Vagina (tissue), 2 donors: Measurements from ENCODE around the gene NFIB. TPM values are rescaled to one million over a fixed set of nuclear protein-coding genes. Genes with fewer than 3 reads are reported as not detected.
A peak's percentile ranks its signal among the peaks of the same experiment; 100 is the strongest.

Experiments used
- DNase-seq, 2 donors: peaks; one replicate each; pipeline ENCODE4 v3.0.0-alpha.2; 2017; ENCODE audit errors: extremely low spot score in 2 of 2
- H3K27ac ChIP-seq: fragments of 200-600 bp; sonication (generic); one replicate; pipeline ENCODE4 v1.5.1; 2019
- H3K27me3 ChIP-seq: fragments of 200-600 bp; sonication (generic); one replicate; pipeline ENCODE4 v1.5.1; 2019
- H3K36me3 ChIP-seq, 2 donors: fragments of 200-600 bp; sonication (generic); one replicate each; pipeline ENCODE4 v1.5.1; 2017 to 2019
- H3K4me1 ChIP-seq: fragments of 200-600 bp; sonication (generic); one replicate; pipeline ENCODE4 v1.5.1; 2019
- H3K4me3 ChIP-seq, 2 donors: fragments of 200-600 bp; sonication (generic); 1 replicate in 1 of 2; 2 replicates in 1 of 2; pipeline ENCODE4 v1.5.1; 2016 to 2019
- H3K9me3 ChIP-seq: fragments of 200-600 bp; sonication (generic); one replicate; pipeline ENCODE4 v1.5.1; 2019
- CTCF ChIP-seq, 3 experiments: fragments of 450-650 bp in 2 of 3; fragments of 200-600 bp in 1 of 3; sonication (generic) in 1 of 3; IDR thresholded peaks; one replicate each; pipeline ENCODE4 v1.5.1; 2017 to 2019; ENCODE audit warnings: antibody characterized with exemption in 3 of 3, mild to moderate bottlenecking in 2 of 3, moderate library complexity in 2 of 3
- POLR2A ChIP-seq, 2 donors: fragments of 450-650 bp; IDR thresholded peaks; one replicate each; pipeline ENCODE4 v1.6.1; 2017; ENCODE audit warnings: antibody characterized with exemption in 2 of 2, mild to moderate bottlenecking in 2 of 2, moderate library complexity in 2 of 2
- POLR2AphosphoS5 ChIP-seq, 2 donors: sonication (generic); formaldehyde crosslinking; IDR thresholded peaks; one replicate each; pipeline ENCODE4 v1.9.0; 2017; ENCODE audit warnings: antibody characterized with exemption in 2 of 2, mild to moderate bottlenecking in 2 of 2, low read depth in 1 of 2; ENCODE audit not compliant: insufficient read depth in 1 of 2
- intact Hi-C: fragments of 100-400 bp; cut with DNase I; formaldehyde crosslinking; loops from one replicate; pipeline ENCODE4 v1.15.1; 2023
- total RNA-seq: library from RNA; depleted of rRNA; stranded (reverse); fragments of >200 nt; gene quantifications from one replicate; pipeline ENCODE4 v1.2.3, GENCODE V29; 2016

The NFIB gene
- 73.4 TPM for total RNA-seq

GRCh38 chr9:14313951-14314423 is at the start of gene NFIB:
Gene NFIB (minus strand): TSS chr9:14314141. CDS start chr9:14313511, 630 bp downstream.
- Histone ChIP-seq H3K36me3 (no peaks in the 10 kb centered on the region), H3K27ac (peak within 1 kb of the TSS; percentile 96), H3K4me3 (peak within 1 kb of the TSS; percentile 75 to 86), H3K9me3 (no peaks in the 10 kb centered on the region), H3K27me3 (no peaks in the 10 kb centered on the region), H3K4me1 (peaks cover 61% of the 10 kb centered on the region)
- TF ChIP-seq POLR2A (IDR thresholded peaks at IDR 0.05) (no peak), CTCF (IDR thresholded peaks at IDR 0.05) (no peak), POLR2AphosphoS5 (IDR thresholded peaks at IDR 0.05; ENCODE audit: insufficient read depth in 1 of 2, low read depth in 1 of 2) (no peak)
- intact Hi-C loops = loop anchor here (2.0 to 10.0 kb wide), 2 partner anchors 33 to 219 kb away; no protein-coding TSS in a partner anchor
- DNase-seq = no peak

- Histone ChIP-seq H3K27me3 (no peaks in the 10 kb centered on the region), H3K4me3 (no peak overlapping the region), H3K9me3 (no peaks in the 10 kb centered on the region), H3K36me3 (no peaks in the 10 kb centered on the region), H3K4me1 (peaks cover 19% of the 10 kb centered on the region), H3K27ac (no peak overlapping the region)
- intact Hi-C loops = no loop called here
- DNase-seq = no peak
- TF ChIP-seq POLR2AphosphoS5 (IDR thresholded peaks at IDR 0.05; ENCODE audit: insufficient read depth in 1 of 2, low read depth in 1 of 2) (peak in 1 of 2 donors; percentile 39), POLR2A (IDR thresholded peaks at IDR 0.05) (no peak)
These were observed 48.2 kb upstream of the NFIB start for GRCh38 chr9:14362175-14362574.

- Histone ChIP-seq H3K27ac (no peak overlapping the region), H3K4me3 (no peak overlapping the region), H3K9me3 (no peaks in the 10 kb centered on the region), H3K27me3 (no peaks in the 10 kb centered on the region), H3K4me1 (peaks cover 11% of the 10 kb centered on the region), H3K36me3 (no peaks in the 10 kb centered on the region)
- DNase-seq = no peak
- intact Hi-C loops = no loop called here
- no peak for TF ChIP-seq CTCF (IDR thresholded peaks at IDR 0.05)
- TF ChIP-seq POLR2AphosphoS5 (IDR thresholded peaks at IDR 0.05; ENCODE audit: insufficient read depth in 1 of 2, low read depth in 1 of 2) = no peak
- no peak for TF ChIP-seq POLR2A (IDR thresholded peaks at IDR 0.05)
These were observed 47.1 kb upstream of the NFIB start for GRCh38 chr9:14361074-14361473.

GRCh38 chr9:14358523-14358922 is 44.6 kb upstream of the NFIB start:
- intact Hi-C loops = loop anchor here (10.0 kb wide), 1 partner anchor 934 kb away; no protein-coding TSS in a partner anchor
- no peak for DNase-seq

More at GRCh38 chr9:14358523-14358922, 44.6 kb upstream of the NFIB start:
- peaks cover 13% of the 10 kb centered on the region for H3K4me1 ChIP-seq
- H3K27me3 ChIP-seq = no peaks in the 10 kb centered on the region
- H3K36me3 ChIP-seq = no peaks in the 10 kb centered on the region
- H3K9me3 ChIP-seq = no peaks in the 10 kb centered on the region
- no peak overlapping the region for H3K4me3 ChIP-seq
- H3K27ac ChIP-seq = no peak overlapping the region
- no peak for TF ChIP-seq POLR2AphosphoS5 (IDR thresholded peaks at IDR 0.05; ENCODE audit: insufficient read depth in 1 of 2, low read depth in 1 of 2)
- TF ChIP-seq CTCF (IDR thresholded peaks at IDR 0.05) = no peak
- no peak for TF ChIP-seq POLR2A (IDR thresholded peaks at IDR 0.05)
